ENCODE results near the gene FOXL2.

FOXL2 gene

DNA sequence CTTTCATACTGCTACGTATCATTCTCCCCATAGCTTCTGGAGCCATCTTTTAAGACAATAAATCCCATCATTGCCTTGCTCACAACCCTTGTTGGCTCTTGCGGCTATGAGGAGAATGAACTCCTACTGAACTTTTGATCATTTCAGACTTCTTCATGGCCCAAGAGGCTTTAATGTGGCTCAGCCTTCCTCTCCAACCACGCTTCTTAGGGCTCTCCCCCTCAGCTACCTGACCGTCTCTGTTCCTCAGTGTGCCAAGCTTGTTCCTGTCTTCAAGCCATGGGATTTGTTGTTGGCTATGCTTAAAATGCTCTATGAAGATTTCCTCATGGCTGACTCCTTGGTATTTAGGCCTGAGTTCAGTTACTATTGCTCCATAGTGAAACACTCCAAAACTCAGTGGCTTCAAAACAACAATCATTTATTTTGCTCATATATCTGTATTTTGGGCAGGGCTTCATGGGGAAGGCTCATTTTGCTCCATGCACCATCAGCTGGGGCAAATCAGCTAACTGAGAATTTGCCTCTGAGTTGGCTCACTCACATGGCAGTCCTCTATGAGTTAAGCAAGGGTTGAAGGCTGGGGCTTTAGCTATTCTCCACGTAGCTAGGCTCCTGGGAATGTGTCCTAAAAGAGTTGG, 47.5 kb downstream of the FOXL2 start:
- POLR2A ChIA-PET = no interaction called here

DNA sequence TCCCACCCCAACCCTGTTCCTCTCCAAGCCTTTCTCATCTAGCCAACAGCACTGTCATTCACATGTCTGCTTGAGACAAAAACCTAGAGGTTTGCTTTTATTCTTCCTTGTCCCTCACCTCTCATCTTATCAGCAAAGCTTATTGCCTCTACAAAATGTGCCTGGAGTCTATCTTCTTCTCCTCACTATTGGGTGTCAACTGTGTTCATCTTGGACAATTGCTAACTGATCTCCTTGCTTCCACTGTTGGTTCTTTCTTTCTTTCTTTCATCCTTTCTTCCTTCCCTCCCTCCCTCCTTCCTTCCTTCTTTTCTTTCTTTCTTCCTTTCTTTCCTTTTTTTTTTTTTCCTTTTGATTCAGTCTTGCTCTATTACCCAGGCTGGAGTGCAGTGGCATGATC, 48.2 kb downstream of the FOXL2 start:
- ChIA-PET CTCF (interaction anchor here (0.8 to 7.5 kb wide), 10 partner anchors 13 to 304 kb away, joined by 3 to 117 read pairs (median 4); partner anchors contain the start of gene CEP70), POLR2A (interaction anchor here (1.0 to 1.2 kb wide), 2 partner anchors 17 to 38 kb away, joined by 3 to 5 read pairs; no protein-coding TSS in a partner anchor)
- no peak for DNase-seq (ENCODE audit: low read depth, low spot score)
- no peak overlapping the region for H3K4me3 ChIP-seq (ENCODE audit: low read depth, low read length)
- TF ChIP-seq, protein P1, sequence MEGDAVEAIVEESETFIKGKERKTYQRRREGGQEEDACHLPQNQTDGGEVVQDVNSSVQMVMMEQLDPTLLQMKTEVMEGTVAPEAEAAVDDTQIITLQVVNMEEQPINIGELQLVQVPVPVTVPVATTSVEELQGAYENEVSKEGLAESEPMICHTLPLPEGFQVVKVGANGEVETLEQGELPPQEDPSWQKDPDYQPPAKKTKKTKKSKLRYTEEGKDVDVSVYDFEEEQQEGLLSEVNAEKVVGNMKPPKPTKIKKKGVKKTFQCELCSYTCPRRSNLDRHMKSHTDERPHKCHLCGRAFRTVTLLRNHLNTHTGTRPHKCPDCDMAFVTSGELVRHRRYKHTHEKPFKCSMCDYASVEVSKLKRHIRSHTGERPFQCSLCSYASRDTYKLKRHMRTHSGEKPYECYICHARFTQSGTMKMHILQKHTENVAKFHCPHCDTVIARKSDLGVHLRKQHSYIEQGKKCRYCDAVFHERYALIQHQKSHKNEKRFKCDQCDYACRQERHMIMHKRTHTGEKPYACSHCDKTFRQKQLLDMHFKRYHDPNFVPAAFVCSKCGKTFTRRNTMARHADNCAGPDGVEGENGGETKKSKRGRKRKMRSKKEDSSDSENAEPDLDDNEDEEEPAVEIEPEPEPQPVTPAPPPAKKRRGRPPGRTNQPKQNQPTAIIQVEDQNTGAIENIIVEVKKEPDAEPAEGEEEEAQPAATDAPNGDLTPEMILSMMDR (IDR thresholded peaks at IDR 0.05; ENCODE audit: insufficient read depth, low read length, missing control alignments) = no peak

More for the DNA sequence above, 47.5 kb downstream of the FOXL2 start:
- no peak overlapping the region for H3K4me3 ChIP-seq (ENCODE audit: low read depth, low read length)
- TF ChIP-seq, protein P1 (IDR thresholded peaks at IDR 0.05; ENCODE audit: insufficient read depth, low read length, missing control alignments) = no peak
- CTCF ChIA-PET = interaction anchor here (0.7 to 7.5 kb wide), 5 partner anchors 9 to 420 kb away, joined by 3 to 117 read pairs (median 4); no protein-coding TSS in a partner anchor
- no peak for DNase-seq (ENCODE audit: low read depth, low spot score)

DNA sequence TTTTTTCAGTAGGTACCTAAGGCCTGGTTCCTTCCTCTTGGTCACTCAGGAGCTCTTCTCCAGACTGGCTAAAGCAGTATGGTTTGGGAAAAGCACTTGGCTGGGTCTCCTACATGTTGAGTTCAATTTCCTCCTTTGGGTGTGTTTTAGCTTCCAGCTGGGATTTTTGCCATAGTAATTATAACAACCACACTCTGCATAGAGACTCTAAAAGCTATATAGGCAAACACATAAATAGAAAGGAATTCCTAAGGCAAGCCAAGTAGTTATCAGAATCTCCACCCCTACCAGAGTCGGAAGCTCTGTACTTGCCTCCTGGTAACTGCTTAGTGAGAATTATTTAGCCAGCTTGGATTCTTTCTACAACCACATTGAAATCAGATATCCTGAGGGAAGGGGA, 48.6 kb downstream of the FOXL2 start:
- ChIA-PET CTCF (interaction anchor here (0.8 to 7.5 kb wide), 10 partner anchors 13 to 303 kb away, joined by 3 to 117 read pairs (median 4); partner anchors contain the start of gene CEP70), POLR2A (interaction anchor here (1.0 to 1.2 kb wide), 2 partner anchors 17 to 37 kb away, joined by 3 to 5 read pairs; no protein-coding TSS in a partner anchor)
- H3K4me3 ChIP-seq (ENCODE audit: low read depth, low read length) = no peak overlapping the region
- no peak for DNase-seq (ENCODE audit: low read depth, low spot score)
- TF ChIP-seq, protein P1 (IDR thresholded peaks at IDR 0.05; ENCODE audit: insufficient read depth, low read length, missing control alignments) = no peak

All from AG04449 (cell line).